Measurements from ENCODE around the gene NRL. TPM values are rescaled to one million over a fixed set of nuclear protein-coding genes. Genes with fewer than 3 reads are reported as not detected.
A peak's percentile ranks its signal among the peaks of the same experiment; 100 is the strongest.

Gene NRL
- total RNA-seq, 2 donors from 2014 or later = 0.88 to 2.7 TPM

GRCh38 chr14:24059841-24060388, 54.8 kb downstream of the NRL start:
- DNase-seq = no peak
- intact Hi-C loops (cut with DNase I) = loop anchor here (2.0 kb wide), 2 partner anchors 31 to 51 kb away; no protein-coding TSS in a partner anchor

DNA sequence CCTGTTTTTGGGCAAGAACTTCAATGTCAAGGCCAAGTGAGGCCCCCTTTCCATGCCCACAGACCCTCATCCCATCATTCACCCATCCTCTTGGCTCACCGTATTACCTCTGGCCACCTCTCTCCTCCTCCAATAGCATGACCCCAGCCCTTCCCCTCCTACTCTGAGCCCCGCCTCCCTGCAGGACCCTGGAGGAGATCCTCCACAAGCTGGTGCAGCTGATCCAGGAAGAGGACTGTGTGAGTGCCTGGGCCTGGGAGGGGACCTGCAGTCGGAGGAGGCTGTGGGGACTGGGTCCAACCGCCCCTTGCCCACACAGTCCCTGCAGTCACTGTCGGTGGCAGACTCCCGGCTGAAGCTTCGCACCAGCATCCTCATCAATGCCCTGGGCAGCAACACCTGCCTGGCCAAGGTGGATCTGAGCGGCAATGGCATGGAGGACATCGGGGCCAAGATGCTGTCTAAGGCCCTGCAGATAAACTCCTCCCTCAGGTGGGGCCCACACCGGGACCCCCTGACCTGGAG, 55.7 kb downstream of the NRL start:
- intact Hi-C loops (cut with DNase I) = loop anchor here (2.0 kb wide), 2 partner anchors 32 to 52 kb away; no protein-coding TSS in a partner anchor
- Histone ChIP-seq H3K27ac (no peak overlapping the region), H3K9me3 (no peaks in the 10 kb centered on the region), H3K4me3 (no peak overlapping the region), H3K9ac (ENCODE audit: low read depth in 2 of 2, low read length in 2 of 2) (no peak overlapping the region), H3K4me1 (no peaks in the 10 kb centered on the region), H3K27me3 (no peaks in the 10 kb centered on the region), H3K36me3 (no peaks in the 10 kb centered on the region)
- no peak for DNase-seq
- no peak for TF ChIP-seq CTCF (IDR thresholded peaks at IDR 0.05)

More at GRCh38 chr14:24059841-24060388, 54.8 kb downstream of the NRL start:
- no peak overlapping the region for H3K27ac ChIP-seq
- no peak overlapping the region for H3K9ac ChIP-seq (ENCODE audit: low read depth in 2 of 2, low read length in 2 of 2)
- H3K4me1 ChIP-seq = no peaks in the 10 kb centered on the region
- no peak for TF ChIP-seq CTCF (IDR thresholded peaks at IDR 0.05)
- H3K36me3 ChIP-seq = no peaks in the 10 kb centered on the region
- H3K4me3 ChIP-seq = no peak overlapping the region
- no peaks in the 10 kb centered on the region for H3K27me3 ChIP-seq
- H3K9me3 ChIP-seq = no peaks in the 10 kb centered on the region

- DNase-seq = peak; percentile 57
Observed at GRCh38 chr14:24058260-24058950, 56.3 kb downstream of the NRL start.

GRCh38 chr14:24057867-24058259, 56.9 kb downstream of the NRL start:
- no peak for DNase-seq
- Histone ChIP-seq H3K36me3 (no peaks in the 10 kb centered on the region), H3K4me3 (no peak overlapping the region), H3K27ac (no peak overlapping the region), H3K9me3 (no peaks in the 10 kb centered on the region), H3K27me3 (no peaks in the 10 kb centered on the region), H3K4me1 (no peaks in the 10 kb centered on the region), H3K9ac (ENCODE audit: low read depth in 2 of 2, low read length in 2 of 2) (no peak overlapping the region)
- intact Hi-C loops (cut with DNase I) = loop anchor here (2.0 kb wide), 2 partner anchors 33 to 53 kb away; no protein-coding TSS in a partner anchor
- TF ChIP-seq CTCF (IDR thresholded peaks at IDR 0.05) = no peak

More at GRCh38 chr14:24058260-24058950, 56.3 kb downstream of the NRL start:
- Histone ChIP-seq H3K36me3 (no peaks in the 10 kb centered on the region), H3K4me3 (no peak overlapping the region), H3K9ac (ENCODE audit: low read depth in 2 of 2, low read length in 2 of 2) (no peak overlapping the region), H3K4me1 (no peaks in the 10 kb centered on the region), H3K9me3 (no peaks in the 10 kb centered on the region), H3K27me3 (no peaks in the 10 kb centered on the region), H3K27ac (no peak overlapping the region)
- intact Hi-C loops (cut with DNase I) = loop anchor here (2.0 kb wide), 2 partner anchors 32 to 52 kb away; no protein-coding TSS in a partner anchor
- peak; percentile 84 for TF ChIP-seq CTCF (IDR thresholded peaks at IDR 0.05)

- Histone ChIP-seq H3K4me3 (no peak overlapping the region), H3K9ac (ENCODE audit: low read depth in 2 of 2, low read length in 2 of 2) (no peak overlapping the region), H3K36me3 (no peaks in the 10 kb centered on the region), H3K27me3 (no peaks in the 10 kb centered on the region), H3K4me1 (no peaks in the 10 kb centered on the region), H3K27ac (no peak overlapping the region), H3K9me3 (no peaks in the 10 kb centered on the region)
- DNase-seq = no peak
- TF ChIP-seq CTCF (IDR thresholded peaks at IDR 0.05) = no peak
- intact Hi-C loops (cut with DNase I) = no loop called here
Observed at GRCh38 chr14:24057271-24057670, 57.5 kb downstream of the NRL start.

All from colonic mucosa (tissue), 4 donors.